Esophagus muscularis mucosa (tissue), 4 donors: Measurements from ENCODE around the gene TBC1D16. TPM values are rescaled to one million over a fixed set of nuclear protein-coding genes. Genes with fewer than 3 reads are reported as not detected.
"Not testable (repeated sequence)": the region's sequence is repeated elsewhere in the genome, so short reads cannot be mapped to it uniquely, and the experiment has no call there.

Experiments used
- DNase-seq: peaks from one replicate; pipeline ENCODE4 v3.0.0-alpha.2; 2017; ENCODE audit errors: extremely low spot score
- H3K27ac ChIP-seq, 4 donors: fragments of 200-600 bp; sonication (generic); replicated peaks in 1 of 4; 1 replicate in 3 of 4; 2 replicates in 1 of 4; pipeline ENCODE4 v1.5.1; 2016 to 2019; ENCODE audit warnings: mild to moderate bottlenecking in 1 of 4
- H3K27me3 ChIP-seq, 4 donors: fragments of 200-600 bp; sonication (generic); one replicate each; pipeline versions ENCODE4 v1.5.1 to v1.6.0; 2016 to 2019
- H3K36me3 ChIP-seq, 4 donors: fragments of 200-600 bp; sonication (generic); one replicate each; pipeline ENCODE4 v1.5.1; 2016 to 2019
- H3K4me1 ChIP-seq, 4 donors: fragments of 200-600 bp; sonication (generic); one replicate each; pipeline ENCODE4 v1.5.1; 2016 to 2019
- H3K4me3 ChIP-seq, 4 donors: fragments of 200-600 bp; sonication (generic); 1 replicate in 2 of 4; 2 replicates in 2 of 4; pipeline ENCODE4 v1.5.1; 2016 to 2019; ENCODE audit warnings: mild to moderate bottlenecking in 4 of 4, moderate library complexity in 1 of 4
- H3K9me3 ChIP-seq, 4 donors: fragments of 200-600 bp; sonication (generic); 1 replicate in 3 of 4; 2 replicates in 1 of 4; pipeline ENCODE4 v1.5.1; 2016 to 2019
- EP300 ChIP-seq: sonication (generic); formaldehyde crosslinking; IDR thresholded peaks from one replicate; pipeline ENCODE4 v1.6.1; 2017; ENCODE audit warnings: antibody characterized with exemption
- POLR2A ChIP-seq: fragments of 450-650 bp; IDR thresholded peaks from one replicate; pipeline ENCODE4 v1.6.1; 2017; ENCODE audit warnings: antibody characterized with exemption, moderate library complexity, mild to moderate bottlenecking, low read depth
- POLR2AphosphoS5 ChIP-seq, 2 donors: sonication (generic); formaldehyde crosslinking; IDR thresholded peaks; one replicate each; pipeline ENCODE4 v1.6.1; 2017; ENCODE audit warnings: antibody characterized with exemption in 2 of 2
- WGBS: methylation state at CpG from one replicate; pipeline ENCODE4 v1.1.5; 2018; 5-methylcytosine and 5-hydroxymethylcytosine counted together
- intact Hi-C: fragments of 100-400 bp; cut with DNase I; formaldehyde crosslinking; loops from one replicate; pipeline ENCODE4 v1.15.1; 2023
- total RNA-seq, 4 donors: library from RNA; depleted of rRNA; stranded (reverse); fragments of >200 nt; gene quantifications; one replicate each; pipeline versions ENCODE4 v1.1.0 to v1.2.1, GENCODE V29; 2016
- TF ChIP-seq, protein P1 (sequence below), 3 experiments: fragments of 200-600 bp in 2 of 3; fragments of 450-650 bp in 1 of 3; sonication (generic) in 2 of 3; IDR thresholded peaks; one replicate each; pipeline ENCODE4 v1.5.1; 2017 to 2019; ENCODE audit warnings: antibody characterized with exemption in 3 of 3, mild to moderate bottlenecking in 2 of 3, moderate library complexity in 1 of 3

Gene TBC1D16
- total RNA-seq, 4 donors from 2014 or later = 30.3 to 37.4 (median 33.2) TPM

DNA sequence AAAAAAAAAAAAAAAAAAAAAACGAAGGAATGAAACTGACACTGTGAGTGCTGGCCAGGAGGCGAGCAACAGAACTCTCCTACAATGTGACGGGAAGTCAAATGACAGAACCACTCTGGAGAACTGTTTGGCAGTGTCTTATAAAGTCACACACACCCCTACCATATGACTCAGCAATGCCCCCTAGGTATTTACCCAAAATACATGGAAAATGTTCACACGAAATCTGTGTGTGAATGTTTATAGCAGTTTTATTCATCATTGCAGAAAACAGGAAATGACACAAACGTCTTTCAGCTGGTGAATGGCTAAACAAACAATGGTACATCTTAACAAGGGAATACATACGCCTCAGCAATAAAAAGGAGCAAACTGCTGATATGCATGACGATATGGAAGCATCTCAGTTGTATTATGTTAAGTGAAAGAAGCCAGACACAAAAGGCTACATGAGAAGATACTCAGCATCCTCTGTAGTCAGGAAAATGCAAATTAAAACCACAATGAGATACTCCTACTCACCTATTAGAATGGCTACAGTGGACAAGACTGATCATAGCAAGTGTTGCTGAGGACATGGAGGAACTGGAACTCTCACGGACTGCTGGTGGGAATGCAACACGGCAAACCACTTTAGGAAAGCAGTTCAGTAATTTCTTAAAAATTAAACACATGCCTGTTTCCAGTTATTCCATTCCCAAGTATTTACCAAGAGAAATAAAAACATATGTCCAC lies 74.7 kb downstream of the TBC1D16 start:
- Histone ChIP-seq H3K27me3 (no peaks in the 10 kb centered on the region), H3K9me3 (peaks cover 0 to 5% (median 0%) of the 10 kb centered on the region in 4 donors), H3K27ac (no peak overlapping the region), H3K36me3 (no peaks in the 10 kb centered on the region), H3K4me1 (no peaks in the 10 kb centered on the region), H3K4me3 (no peak overlapping the region)
- no peak for DNase-seq
- intact Hi-C loops = no loop called here
- no peak for TF ChIP-seq EP300
- TF ChIP-seq, protein P1, sequence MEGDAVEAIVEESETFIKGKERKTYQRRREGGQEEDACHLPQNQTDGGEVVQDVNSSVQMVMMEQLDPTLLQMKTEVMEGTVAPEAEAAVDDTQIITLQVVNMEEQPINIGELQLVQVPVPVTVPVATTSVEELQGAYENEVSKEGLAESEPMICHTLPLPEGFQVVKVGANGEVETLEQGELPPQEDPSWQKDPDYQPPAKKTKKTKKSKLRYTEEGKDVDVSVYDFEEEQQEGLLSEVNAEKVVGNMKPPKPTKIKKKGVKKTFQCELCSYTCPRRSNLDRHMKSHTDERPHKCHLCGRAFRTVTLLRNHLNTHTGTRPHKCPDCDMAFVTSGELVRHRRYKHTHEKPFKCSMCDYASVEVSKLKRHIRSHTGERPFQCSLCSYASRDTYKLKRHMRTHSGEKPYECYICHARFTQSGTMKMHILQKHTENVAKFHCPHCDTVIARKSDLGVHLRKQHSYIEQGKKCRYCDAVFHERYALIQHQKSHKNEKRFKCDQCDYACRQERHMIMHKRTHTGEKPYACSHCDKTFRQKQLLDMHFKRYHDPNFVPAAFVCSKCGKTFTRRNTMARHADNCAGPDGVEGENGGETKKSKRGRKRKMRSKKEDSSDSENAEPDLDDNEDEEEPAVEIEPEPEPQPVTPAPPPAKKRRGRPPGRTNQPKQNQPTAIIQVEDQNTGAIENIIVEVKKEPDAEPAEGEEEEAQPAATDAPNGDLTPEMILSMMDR (IDR thresholded peaks at IDR 0.05) = no peak
- no peak for TF ChIP-seq POLR2AphosphoS5 (IDR thresholded peaks at IDR 0.05)
- no peak for TF ChIP-seq POLR2A
- WGBS = 79% methylated on average over 9 of the region's 9 CpGs

DNA sequence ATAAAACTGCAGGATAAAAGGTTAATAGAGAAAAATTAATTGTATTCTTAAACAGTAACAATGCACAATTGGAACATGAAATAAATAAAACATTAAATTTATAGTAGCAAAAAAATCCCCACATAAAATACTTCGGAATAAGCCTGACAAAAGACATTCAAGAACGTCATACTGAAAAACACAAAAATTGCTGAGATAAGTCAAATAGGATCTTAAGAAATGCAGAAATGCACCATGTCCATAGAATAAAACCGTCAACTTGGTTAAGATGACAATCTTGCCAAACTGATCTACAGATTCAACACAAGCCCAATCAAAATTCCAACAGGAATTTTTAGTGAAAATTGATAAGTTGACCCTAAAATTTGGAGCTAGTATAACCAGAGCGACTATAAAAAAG lies 76.6 kb downstream of the TBC1D16 start:
- no peak for DNase-seq
- no peak overlapping the region for H3K4me3 ChIP-seq
- intact Hi-C loops = no loop called here

GRCh38 chr17:79956853-79957252 lies 78.8 kb downstream of the TBC1D16 start:
- no peak overlapping the region for H3K27ac ChIP-seq
- DNase-seq = no peak
- no peak overlapping the region for H3K4me3 ChIP-seq
- TF ChIP-seq, protein P1 (IDR thresholded peaks at IDR 0.05) = no peak
- no peak for TF ChIP-seq POLR2A
- TF ChIP-seq POLR2AphosphoS5 (IDR thresholded peaks at IDR 0.05) = no peak
- H3K9me3 ChIP-seq = peaks cover 0 to 5% (median 0%) of the 10 kb centered on the region in 4 donors
- peaks cover 7 to 10% (median 9%) of the 10 kb centered on the region in 4 donors for H3K4me1 ChIP-seq
- no peaks in the 10 kb centered on the region for H3K36me3 ChIP-seq
- intact Hi-C loops = no loop called here
- H3K27me3 ChIP-seq = no peaks in the 10 kb centered on the region
- 96% methylated on average over 6 of the region's 6 CpGs for WGBS

More for the DNA sequence above, 76.6 kb downstream of the TBC1D16 start:
- H3K36me3 ChIP-seq = no peaks in the 10 kb centered on the region
- no peaks in the 10 kb centered on the region for H3K4me1 ChIP-seq
- TF ChIP-seq EP300 = no peak
- TF ChIP-seq, protein P1 (IDR thresholded peaks at IDR 0.05) = no peak
- TF ChIP-seq POLR2A = no peak
- TF ChIP-seq POLR2AphosphoS5 (IDR thresholded peaks at IDR 0.05) = no peak
- WGBS = 95% methylated on average over 4 of the region's 4 CpGs
- H3K9me3 ChIP-seq = peaks cover 0 to 5% (median 0%) of the 10 kb centered on the region in 4 donors
- H3K27me3 ChIP-seq = no peaks in the 10 kb centered on the region
- no peak overlapping the region for H3K27ac ChIP-seq

DNA sequence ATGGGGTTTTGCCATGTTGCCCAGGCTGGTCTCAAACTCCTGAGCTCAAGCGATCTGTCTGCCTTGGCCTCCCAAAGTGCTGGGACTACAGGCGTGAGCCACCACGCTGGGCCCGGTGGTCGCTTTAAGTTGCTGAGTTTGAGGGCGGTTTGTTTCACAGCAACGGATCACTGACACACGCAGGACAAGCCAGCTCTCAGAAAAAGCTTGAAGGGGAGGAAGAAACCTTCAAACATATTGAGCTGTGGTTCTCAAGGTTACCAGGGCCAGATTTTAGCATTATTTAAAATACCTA lies 79.3 kb downstream of the TBC1D16 start:
- H3K9me3 ChIP-seq, H3K4me3 ChIP-seq, DNase-seq, H3K27ac ChIP-seq, intact Hi-C loops, H3K36me3 ChIP-seq, H3K27me3 ChIP-seq: not testable (repeated sequence)
- 95% methylated on average over 8 of the region's 8 CpGs for WGBS
- peaks cover 11 to 14% (median 14%) of the 10 kb centered on the region in 4 donors for H3K4me1 ChIP-seq

DNA sequence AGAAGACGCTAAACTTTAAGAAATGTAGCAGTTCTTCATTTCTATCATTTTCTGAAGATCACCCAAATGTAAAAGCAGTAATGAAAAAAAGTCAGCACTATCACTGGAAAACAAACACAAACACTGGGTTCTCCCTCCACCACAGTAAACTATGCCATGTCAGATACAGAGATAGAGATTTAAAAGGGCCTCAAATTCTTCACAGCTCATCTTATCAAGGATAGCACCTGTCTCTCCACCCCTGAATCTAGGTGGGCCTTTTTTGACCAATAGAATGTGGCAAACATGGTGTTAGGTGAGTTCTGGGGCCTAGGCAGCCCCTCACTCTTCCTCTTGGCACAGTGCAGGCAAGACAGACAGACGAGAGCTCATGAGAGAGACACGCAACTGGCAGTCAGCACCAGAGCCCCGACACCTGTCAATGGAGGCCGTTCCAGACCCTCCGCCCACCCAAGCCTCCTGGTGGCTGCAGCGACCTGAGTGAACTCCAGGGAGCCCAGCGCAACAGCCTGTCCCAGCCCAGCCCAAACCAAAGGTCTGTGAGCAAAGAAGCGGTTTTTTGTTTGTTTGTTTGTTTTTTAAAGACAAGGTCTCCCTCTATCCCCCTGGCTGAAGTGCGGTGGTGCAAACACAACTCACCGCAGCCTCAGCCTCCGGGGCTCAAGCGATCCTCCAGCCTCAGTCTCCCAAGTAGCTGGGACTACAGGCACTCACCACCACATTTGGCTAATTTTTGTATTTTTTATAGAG lies 79.8 kb downstream of the TBC1D16 start:
- no peak overlapping the region for H3K27ac ChIP-seq
- no peak for DNase-seq
- 95% methylated on average over 13 of the region's 13 CpGs for WGBS
- H3K27me3 ChIP-seq = no peaks in the 10 kb centered on the region
- H3K36me3 ChIP-seq = no peaks in the 10 kb centered on the region
- TF ChIP-seq POLR2A (no peak), POLR2AphosphoS5 (IDR thresholded peaks at IDR 0.05) (no peak), EP300 (no peak)
- TF ChIP-seq, protein P1 (IDR thresholded peaks at IDR 0.05) = no peak
- no peaks in the 10 kb centered on the region for H3K9me3 ChIP-seq
- no peak overlapping the region for H3K4me3 ChIP-seq
- peaks cover 15 to 20% (median 19%) of the 10 kb centered on the region in 4 donors for H3K4me1 ChIP-seq
- intact Hi-C loops = no loop called here
